Endothelial cell (in vitro differentiated cells): ENCODE measurements around the gene HSD17B13. TPM values are rescaled to one million over a fixed set of nuclear protein-coding genes. Genes with fewer than 3 reads are reported as not detected.

Experiments used
- DNase-seq: peaks from one replicate; pipeline ENCODE4 v3.0.0; 2021; ENCODE audit warnings: low spot score
- H3K27ac Mint-ChIP-seq: one replicate; pipeline ENCODE4 v1.8.0; 2021; ENCODE audit warnings: mixed read lengths, inconsistent platforms; ENCODE audit not compliant: unreplicated experiment
- H3K27me3 Mint-ChIP-seq: one replicate; pipeline ENCODE4 v1.8.0; 2021; ENCODE audit warnings: mild to moderate bottlenecking, moderate library complexity, mixed read lengths, inconsistent platforms; ENCODE audit not compliant: unreplicated experiment
- H3K36me3 Mint-ChIP-seq: one replicate; pipeline ENCODE4 v1.8.0; 2021; ENCODE audit warnings: mild to moderate bottlenecking, low read depth, mixed read lengths, inconsistent platforms; ENCODE audit not compliant: unreplicated experiment
- H3K4me1 Mint-ChIP-seq: one replicate; pipeline ENCODE4 v1.8.0; 2021; ENCODE audit warnings: mild to moderate bottlenecking, mixed read lengths, inconsistent platforms; ENCODE audit not compliant: unreplicated experiment
- H3K4me3 Mint-ChIP-seq: one replicate; pipeline ENCODE4 v1.8.0; 2021; ENCODE audit warnings: mild to moderate bottlenecking, mixed read lengths, inconsistent platforms; ENCODE audit not compliant: unreplicated experiment
- H3K9me3 Mint-ChIP-seq: one replicate; pipeline ENCODE4 v1.8.0; 2021; ENCODE audit warnings: mixed read lengths, inconsistent platforms; ENCODE audit not compliant: unreplicated experiment
- CTCF ChIP-seq: fragments of 200-600 bp; sonication (generic); IDR thresholded peaks from one replicate; pipeline ENCODE4 v1.5.0; 2021; ENCODE audit warnings: antibody characterized with exemption; ENCODE audit not compliant: unreplicated experiment
- total RNA-seq: library from RNA; stranded (reverse); fragmentation: NEBNext Ultra II Directional; extraction: Animal tissue kit (Norgen Biotek cat#: 25700); gene quantifications from one replicate; pipeline ENCODE4 v1.2.1, GENCODE V29; 2021; ENCODE audit not compliant: unreplicated experiment

HSD17B13 gene
- total RNA-seq, 1 donor from 2014 or later: not detected

DNA sequence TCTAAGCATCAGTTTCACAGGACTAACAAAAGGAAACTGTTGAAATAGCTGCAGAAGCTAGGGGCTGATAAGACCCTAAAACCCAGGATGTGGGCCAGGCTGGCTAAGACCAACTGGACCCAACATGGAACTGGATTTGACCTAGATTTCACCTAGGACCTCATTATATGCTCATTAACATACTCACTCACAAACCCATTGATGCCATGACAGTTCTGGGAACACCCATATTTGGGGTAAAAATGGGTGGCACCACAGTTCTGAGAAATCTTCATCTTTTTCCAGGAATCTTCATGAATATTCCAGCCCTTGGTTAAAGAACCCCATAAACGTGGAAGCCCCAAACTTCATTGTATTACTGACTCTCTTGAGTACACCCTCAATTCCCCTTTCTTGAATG, 41.1 kb downstream of the HSD17B13 start:
- Mint-ChIP-seq H3K27me3 (no peaks in the 10 kb centered on the region), H3K4me1 (peaks cover 3% of the 10 kb centered on the region), H3K9me3 (peaks cover 13% of the 10 kb centered on the region), H3K4me3 (no peak overlapping the region), H3K27ac (no peak overlapping the region), H3K36me3 (peaks cover 10% of the 10 kb centered on the region)
- no peak for TF ChIP-seq CTCF
- no peak for DNase-seq

DNA sequence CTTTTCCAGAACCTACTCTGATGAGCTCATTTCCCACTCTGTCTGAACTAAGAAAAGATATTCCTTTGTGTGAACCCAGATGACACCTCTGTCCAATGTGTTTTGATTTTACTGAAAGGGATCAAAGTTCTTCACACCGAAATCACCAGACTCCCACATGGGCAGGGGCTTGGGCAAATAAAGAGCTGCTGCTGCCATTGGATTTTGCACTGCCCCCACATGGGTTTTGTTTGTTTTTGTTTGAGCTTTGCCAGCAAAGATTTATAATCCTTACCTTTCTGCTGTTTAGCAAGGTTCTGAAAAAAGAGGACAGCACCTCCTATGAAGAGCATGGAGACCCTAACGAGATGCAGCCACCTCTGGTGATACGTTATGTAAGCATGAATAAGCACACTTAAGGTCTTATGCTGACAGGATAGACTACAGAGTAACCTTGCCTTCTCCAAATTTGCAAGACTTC, 44.3 kb downstream of the HSD17B13 start:
- peaks cover 4% of the 10 kb centered on the region for H3K36me3 Mint-ChIP-seq
- H3K4me1 Mint-ChIP-seq: peaks cover 3% of the 10 kb centered on the region
- no peak overlapping the region for H3K4me3 Mint-ChIP-seq
- no peak overlapping the region for H3K27ac Mint-ChIP-seq
- no peak for DNase-seq
- H3K27me3 Mint-ChIP-seq: no peaks in the 10 kb centered on the region
- H3K9me3 Mint-ChIP-seq: no peaks in the 10 kb centered on the region
- no peak for TF ChIP-seq CTCF

GRCh38 chr4:87275311-87275710, 47.4 kb downstream of the HSD17B13 start:
- H3K4me3 Mint-ChIP-seq: no peak overlapping the region
- no peak for DNase-seq
- no peaks in the 10 kb centered on the region for H3K36me3 Mint-ChIP-seq
- H3K9me3 Mint-ChIP-seq: no peaks in the 10 kb centered on the region
- H3K27me3 Mint-ChIP-seq: no peaks in the 10 kb centered on the region
- H3K4me1 Mint-ChIP-seq: no peaks in the 10 kb centered on the region
- no peak overlapping the region for H3K27ac Mint-ChIP-seq
- no peak for TF ChIP-seq CTCF

DNA sequence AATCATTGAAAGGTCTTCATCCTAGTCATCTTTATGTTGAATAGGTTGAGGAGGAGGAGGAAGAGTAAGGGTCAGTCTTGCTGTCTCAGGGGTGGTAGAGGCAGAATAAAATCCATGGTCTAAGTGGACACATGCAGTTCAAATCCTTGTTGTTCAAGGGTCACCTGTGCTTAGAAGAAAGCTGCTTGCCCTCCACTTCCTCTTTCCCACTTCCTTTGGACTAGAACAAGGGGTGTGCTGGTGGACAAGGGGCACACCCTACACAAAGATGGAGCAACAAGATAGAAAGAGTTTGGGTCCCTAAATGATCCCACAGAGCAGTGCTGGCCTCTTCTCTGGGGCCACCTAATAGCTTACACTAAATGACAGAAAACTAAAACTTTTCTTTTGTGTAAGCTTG, 47.9 kb downstream of the HSD17B13 start:
- no peak for TF ChIP-seq CTCF
- Mint-ChIP-seq H3K4me3 (no peak overlapping the region), H3K27me3 (no peaks in the 10 kb centered on the region), H3K9me3 (no peaks in the 10 kb centered on the region), H3K27ac (no peak overlapping the region), H3K36me3 (no peaks in the 10 kb centered on the region), H3K4me1 (no peaks in the 10 kb centered on the region)
- DNase-seq: no peak

DNA sequence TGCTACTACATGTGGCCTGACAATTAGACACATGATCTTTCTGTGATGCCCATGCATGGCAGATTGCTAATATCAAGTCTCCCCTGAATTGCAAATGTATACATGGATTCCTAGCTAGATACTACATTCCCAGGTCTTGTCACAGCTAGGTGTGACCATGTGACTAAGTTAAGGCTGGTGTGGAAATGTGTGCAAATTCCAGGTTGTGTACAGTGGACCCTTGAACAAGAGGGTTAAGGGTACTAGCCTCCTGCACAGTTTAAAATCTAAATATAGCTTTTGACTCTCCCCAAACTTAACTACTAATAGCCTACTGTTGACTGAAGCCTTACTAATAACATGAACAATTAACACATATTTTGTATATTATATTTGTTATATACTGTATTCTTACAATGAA, 48.4 kb downstream of the HSD17B13 start:
- DNase-seq: no peak
- H3K4me1 Mint-ChIP-seq: no peaks in the 10 kb centered on the region
- no peak overlapping the region for H3K27ac Mint-ChIP-seq
- H3K4me3 Mint-ChIP-seq: no peak overlapping the region
- no peaks in the 10 kb centered on the region for H3K36me3 Mint-ChIP-seq
- no peaks in the 10 kb centered on the region for H3K27me3 Mint-ChIP-seq
- no peaks in the 10 kb centered on the region for H3K9me3 Mint-ChIP-seq
- no peak for TF ChIP-seq CTCF
